Measurements from ENCODE around the gene LRRC75B.
"Not testable (repeated sequence)": the region's sequence is repeated elsewhere in the genome, so short reads cannot be mapped to it uniquely, and the experiment has no call there.

The LRRC75B gene

GRCh38 chr22:24602105-24602749, 9.4 kb upstream of the LRRC75B start:
- DNase-seq (ENCODE audit: low spot score): not testable (repeated sequence)

- no peak for DNase-seq (ENCODE audit: low spot score)
These were observed 8.6 kb upstream of the LRRC75B start for GRCh38 chr22:24601217-24602104.

GRCh38 chr22:24599958-24600715, 7.3 kb upstream of the LRRC75B start:
- not testable (repeated sequence) for DNase-seq (ENCODE audit: low spot score)

GRCh38 chr22:24599514-24599913, 6.6 kb upstream of the LRRC75B start:
- no peak for DNase-seq (ENCODE audit: low spot score)

- DNase-seq (ENCODE audit: low spot score): not testable (repeated sequence)
These were observed 4.2 kb upstream of the LRRC75B start for GRCh38 chr22:24597076-24597475.

- no peak for DNase-seq (ENCODE audit: low spot score)
These were observed 3.0 kb upstream of the LRRC75B start for GRCh38 chr22:24595863-24596262.

GRCh38 chr22:24595228-24595627, 2.4 kb upstream of the LRRC75B start:
- no peak for DNase-seq (ENCODE audit: low spot score)

- no peak for DNase-seq (ENCODE audit: low spot score)
These were observed 1.8 kb upstream of the LRRC75B start for GRCh38 chr22:24594569-24595120.

GRCh38 chr22:24593836-24594568, 1.1 kb upstream of the LRRC75B start:
- DNase-seq (ENCODE audit: low spot score): no peak

- DNase-seq (ENCODE audit: low spot score): not testable (repeated sequence)
These were observed 624 bp upstream of the LRRC75B start for GRCh38 chr22:24593559-24593835.

- peak; percentile 31 for DNase-seq (ENCODE audit: low spot score)
These were observed 619 bp downstream of the LRRC75B start for GRCh38 chr22:24592058-24592850.

- DNase-seq (ENCODE audit: low spot score): no peak
These were observed 1.5 kb downstream of the LRRC75B start for GRCh38 chr22:24591286-24591830.

GRCh38 chr22:24590596-24591173, 2.2 kb downstream of the LRRC75B start:
- no peak for DNase-seq (ENCODE audit: low spot score)

- no peak for DNase-seq (ENCODE audit: low spot score)
These were observed 3.3 kb downstream of the LRRC75B start for GRCh38 chr22:24589518-24590030.

- no peak for DNase-seq (ENCODE audit: low spot score)
These were observed 4.0 kb downstream of the LRRC75B start for GRCh38 chr22:24588757-24589481.

- no peak for DNase-seq (ENCODE audit: low spot score)
These were observed 4.5 kb downstream of the LRRC75B start for GRCh38 chr22:24588381-24588756.

GRCh38 chr22:24587948-24588347, 4.9 kb downstream of the LRRC75B start:
- DNase-seq (ENCODE audit: low spot score): no peak

- DNase-seq (ENCODE audit: low spot score): no peak
These were observed 5.6 kb downstream of the LRRC75B start for GRCh38 chr22:24587251-24587650.

- DNase-seq (ENCODE audit: low spot score): no peak
These were observed 6.8 kb downstream of the LRRC75B start for GRCh38 chr22:24585927-24586546.
